GM19239 (cell line): ENCODE data around the gene USP6.
"Not testable (repeated sequence)": the region's sequence is repeated elsewhere in the genome, so short reads cannot be mapped to it uniquely, and the experiment has no call there.

Experiments
- DNase-seq: peaks from one replicate; pipeline ENCODE4 v3.0.0; 2011; ENCODE audit warnings: low spot score; ENCODE audit not compliant: insufficient read length
- FAIRE-seq: peaks from 2 replicates; lab custom pipeline; 2011; peaks lifted over from hg19 to GRCh38; lab: Jason Lieb, UNC

USP6 gene

GRCh38 chr17:5133961-5134360, 18.1 kb downstream of the USP6 start:
- FAIRE-seq, DNase-seq: not testable (repeated sequence)

GRCh38 chr17:5134571-5134970, 18.7 kb downstream of the USP6 start:
- FAIRE-seq, DNase-seq: not testable (repeated sequence)

GRCh38 chr17:5135131-5135712, 19.4 kb downstream of the USP6 start:
- DNase-seq, FAIRE-seq: not testable (repeated sequence)

GRCh38 chr17:5135726-5136579, 20.1 kb downstream of the USP6 start:
- DNase-seq (no peak), FAIRE-seq (no peak)

- DNase-seq, FAIRE-seq: not testable (repeated sequence)
Measured at GRCh38 chr17:5136580-5137412, 21.0 kb downstream of the USP6 start.

GRCh38 chr17:5137511-5138197, 21.8 kb downstream of the USP6 start:
- not testable (repeated sequence) for FAIRE-seq, DNase-seq

- DNase-seq, FAIRE-seq: not testable (repeated sequence)
Measured at GRCh38 chr17:5138198-5138544, 22.3 kb downstream of the USP6 start.

GRCh38 chr17:5138616-5139457, 23.0 kb downstream of the USP6 start:
- no peak for DNase-seq
- no peak for FAIRE-seq

- FAIRE-seq (no peak), DNase-seq (no peak)
Measured at GRCh38 chr17:5139458-5139732, 23.6 kb downstream of the USP6 start.

- FAIRE-seq, DNase-seq: not testable (repeated sequence)
Measured at GRCh38 chr17:5142877-5143276, 27.0 kb downstream of the USP6 start.

- not testable (repeated sequence) for FAIRE-seq, DNase-seq
Measured at GRCh38 chr17:5146122-5146521, 30.3 kb downstream of the USP6 start.

GRCh38 chr17:5160702-5161101, 44.9 kb downstream of the USP6 start:
- DNase-seq, FAIRE-seq: not testable (repeated sequence)

GRCh38 chr17:5161793-5162192, 46.0 kb downstream of the USP6 start:
- FAIRE-seq, DNase-seq: not testable (repeated sequence)

GRCh38 chr17:5164436-5164835, 48.6 kb downstream of the USP6 start:
- FAIRE-seq (no peak), DNase-seq (no peak)

GRCh38 chr17:5165791-5166564, 50.1 kb downstream of the USP6 start:
- not testable (repeated sequence) for DNase-seq

GRCh38 chr17:5175027-5175426, 59.2 kb downstream of the USP6 start:
- not testable (repeated sequence) for FAIRE-seq, DNase-seq

More at GRCh38 chr17:5165791-5166564, 50.1 kb downstream of the USP6 start:
- not testable (repeated sequence) for FAIRE-seq

- FAIRE-seq, result no peak
- no peak for DNase-seq
Measured at GRCh38 chr17:5179003-5179402, 63.2 kb downstream of the USP6 start.

- FAIRE-seq (no peak), DNase-seq (no peak)
Measured at GRCh38 chr17:5181509-5182305, 65.9 kb downstream of the USP6 start.
